ENCODE results near the gene VTI1A. TPM values are rescaled to one million over a fixed set of nuclear protein-coding genes. Genes with fewer than 3 reads are reported as not detected.

The VTI1A gene
- total and polyA plus RNA-seq, 2 of the 13 experiments (the other 11 are each of a cell fraction or from before 2014, with no cell fraction given): 11.7 to 32.7 TPM

DNA sequence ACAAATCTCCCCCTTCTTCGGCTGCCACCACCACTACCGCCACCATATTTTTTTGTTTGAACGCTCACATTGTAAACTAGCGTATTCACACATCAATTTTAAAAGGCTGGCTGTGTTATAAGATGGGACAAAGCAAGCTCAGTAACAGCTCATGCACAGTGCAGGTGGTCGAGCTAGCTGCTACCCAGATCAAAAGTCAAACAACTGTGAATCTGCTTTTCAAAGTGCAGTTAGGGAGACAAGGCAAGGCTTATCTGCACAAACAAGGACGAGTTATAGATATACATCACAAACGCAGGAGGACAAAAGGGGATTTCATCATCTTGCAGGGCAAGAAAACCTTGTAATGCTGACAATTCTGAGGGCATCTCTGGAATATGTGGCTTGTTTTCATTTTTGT, 231.6 kb downstream of the VTI1A start (continued):
- TF ChIP-seq MLX (CRISPR knock-in tag; IDR thresholded peaks at IDR 0.05) (peak; percentile 96), AGO2 (optimal IDR thresholded peaks at IDR 0.05; ENCODE audit: low read depth, low read length) (no peak), ZSCAN29 (CRISPR knock-in tag; conservative IDR thresholded peaks at IDR 0.05) (0 out of 2 replicates have a peak, but pooled peaks have one; percentile 30), ZNF569 (CRISPR knock-in tag; IDR thresholded peaks at IDR 0.05; ENCODE audit: borderline replicate concordance) (no peak), MZF1 (CRISPR knock-in tag; IDR thresholded peaks at IDR 0.05; ENCODE audit: borderline replicate concordance) (no peak), ZNF451 (CRISPR knock-in tag; IDR thresholded peaks at IDR 0.05) (no peak), TEAD3 (CRISPR knock-in tag; optimal IDR thresholded peaks at IDR 0.05; ENCODE audit: borderline replicate concordance) (peak; percentile 86), CREB1 (IDR thresholded peaks at IDR 0.05) (no peak), CREB1 (CRISPR knock-in tag; IDR thresholded peaks at IDR 0.05) (peak; percentile 74), GZF1 (CRISPR knock-in tag; IDR thresholded peaks at IDR 0.05) (no peak), ELF3 (CRISPR knock-in tag; IDR thresholded peaks at IDR 0.05) (0 out of 2 replicates have a peak, but pooled peaks have one; percentile 52), PHF5A (CRISPR knock-in tag; IDR thresholded peaks at IDR 0.05; ENCODE audit: low read depth, unreplicated experiment) (peak; percentile 36), REXO4 (CRISPR knock-in tag; IDR thresholded peaks at IDR 0.05; ENCODE audit: borderline replicate concordance) (no peak), ZFP1 (CRISPR knock-in tag; IDR thresholded peaks at IDR 0.05) (no peak), MYC (CRISPR knock-in tag; IDR thresholded peaks at IDR 0.05; ENCODE audit: borderline replicate concordance) (no peak), PLSCR1 (CRISPR knock-in tag; IDR thresholded peaks at IDR 0.05; ENCODE audit: borderline replicate concordance) (no peak), ZFP36L1 (CRISPR knock-in tag; IDR thresholded peaks at IDR 0.05) (no peak; the same call in 1 of the 2 replicates), ARID2 (CRISPR knock-in tag; IDR thresholded peaks at IDR 0.05; ENCODE audit: borderline replicate concordance) (no peak), ZNF124 (CRISPR knock-in tag; IDR thresholded peaks at IDR 0.05) (peak; percentile 64; the same call in 1 of the 2 replicates)
- TF ChIP-seq, protein P1, sequence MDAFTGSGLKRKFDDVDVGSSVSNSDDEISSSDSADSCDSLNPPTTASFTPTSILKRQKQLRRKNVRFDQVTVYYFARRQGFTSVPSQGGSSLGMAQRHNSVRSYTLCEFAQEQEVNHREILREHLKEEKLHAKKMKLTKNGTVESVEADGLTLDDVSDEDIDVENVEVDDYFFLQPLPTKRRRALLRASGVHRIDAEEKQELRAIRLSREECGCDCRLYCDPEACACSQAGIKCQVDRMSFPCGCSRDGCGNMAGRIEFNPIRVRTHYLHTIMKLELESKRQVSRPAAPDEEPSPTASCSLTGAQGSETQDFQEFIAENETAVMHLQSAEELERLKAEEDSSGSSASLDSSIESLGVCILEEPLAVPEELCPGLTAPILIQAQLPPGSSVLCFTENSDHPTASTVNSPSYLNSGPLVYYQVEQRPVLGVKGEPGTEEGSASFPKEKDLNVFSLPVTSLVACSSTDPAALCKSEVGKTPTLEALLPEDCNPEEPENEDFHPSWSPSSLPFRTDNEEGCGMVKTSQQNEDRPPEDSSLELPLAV (CRISPR knock-in tag; conservative IDR thresholded peaks at IDR 0.05; ENCODE audit: low read depth): no peak
- TF ChIP-seq, protein P2, sequence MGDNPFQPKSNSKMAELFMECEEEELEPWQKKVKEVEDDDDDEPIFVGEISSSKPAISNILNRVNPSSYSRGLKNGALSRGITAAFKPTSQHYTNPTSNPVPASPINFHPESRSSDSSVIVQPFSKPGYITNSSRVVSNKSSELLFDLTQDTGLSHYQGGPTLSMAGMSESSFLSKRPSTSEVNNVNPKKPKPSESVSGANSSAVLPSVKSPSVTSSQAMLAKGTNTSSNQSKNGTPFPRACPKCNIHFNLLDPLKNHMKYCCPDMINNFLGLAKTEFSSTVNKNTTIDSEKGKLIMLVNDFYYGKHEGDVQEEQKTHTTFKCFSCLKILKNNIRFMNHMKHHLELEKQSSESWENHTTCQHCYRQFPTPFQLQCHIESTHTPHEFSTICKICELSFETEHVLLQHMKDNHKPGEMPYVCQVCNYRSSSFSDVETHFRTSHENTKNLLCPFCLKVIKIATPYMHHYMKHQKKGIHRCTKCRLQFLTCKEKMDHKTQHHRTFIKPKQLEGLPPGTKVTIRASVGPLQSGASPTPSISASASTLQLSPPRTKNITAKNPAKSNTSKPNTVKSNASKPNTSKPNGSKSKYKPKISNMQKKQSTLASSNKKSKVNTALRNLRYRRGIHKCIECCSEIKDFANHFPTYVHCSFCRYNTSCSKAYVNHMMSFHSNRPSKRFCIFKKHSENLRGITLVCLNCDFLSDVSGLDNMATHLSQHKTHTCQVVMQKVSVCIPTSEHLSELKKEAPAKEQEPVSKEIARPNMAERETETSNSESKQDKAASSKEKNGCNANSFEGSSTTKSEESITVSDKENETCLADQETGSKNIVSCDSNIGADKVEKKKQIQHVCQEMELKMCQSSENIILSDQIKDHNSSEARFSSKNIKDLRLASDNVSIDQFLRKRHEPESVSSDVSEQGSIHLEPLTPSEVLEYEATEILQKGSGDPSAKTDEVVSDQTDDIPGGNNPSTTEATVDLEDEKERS (CRISPR knock-in tag; IDR thresholded peaks at IDR 0.05): peak; percentile 64; the same call in 1 of the 2 replicates
- TF ChIP-seq, protein P3, sequence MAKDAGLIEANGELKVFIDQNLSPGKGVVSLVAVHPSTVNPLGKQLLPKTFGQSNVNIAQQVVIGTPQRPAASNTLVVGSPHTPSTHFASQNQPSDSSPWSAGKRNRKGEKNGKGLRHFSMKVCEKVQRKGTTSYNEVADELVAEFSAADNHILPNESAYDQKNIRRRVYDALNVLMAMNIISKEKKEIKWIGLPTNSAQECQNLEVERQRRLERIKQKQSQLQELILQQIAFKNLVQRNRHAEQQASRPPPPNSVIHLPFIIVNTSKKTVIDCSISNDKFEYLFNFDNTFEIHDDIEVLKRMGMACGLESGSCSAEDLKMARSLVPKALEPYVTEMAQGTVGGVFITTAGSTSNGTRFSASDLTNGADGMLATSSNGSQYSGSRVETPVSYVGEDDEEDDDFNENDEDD (CRISPR knock-in tag; IDR thresholded peaks at IDR 0.05; ENCODE audit: borderline replicate concordance): peak; percentile 30; the same call in 1 of the 2 replicates

All from HepG2 (cell line).